ENCODE data around the gene BCL2.

GRCh38 chr18:63317556-63317946 is 2.0 kb downstream of the BCL2 start:
- no peak for TF ChIP-seq CTCF (IDR thresholded peaks at IDR 0.05)
- no peak for TF ChIP-seq EZH2 (IDR thresholded peaks at IDR 0.05)
- no peak for TF ChIP-seq EZH2phosphoT487 (IDR thresholded peaks at IDR 0.05)
